Neutrophil (primary cell): ENCODE data around the gene HS3ST6.

ENCODE experiments used
- H3K27ac ChIP-seq: fragments of 200-600 bp; sonication (generic); 2 replicates; pipeline ENCODE4 v1.5.1; 2016; ENCODE audit warnings: mild to moderate bottlenecking, moderate library complexity
- H3K27me3 ChIP-seq: fragments of 200-600 bp; sonication (generic); 2 replicates; pipeline ENCODE4 v1.6.0; 2016; ENCODE audit warnings: mild to moderate bottlenecking
- H3K36me3 ChIP-seq: fragments of 200-600 bp; sonication (generic); 2 replicates; pipeline ENCODE4 v1.5.1; 2017
- H3K4me1 ChIP-seq, 2 experiments: fragments of 200-600 bp in 1 of 2; sonication (generic) in 1 of 2; 1 replicate in 1 of 2; 2 replicates in 1 of 2; pipeline versions ENCODE4 v1.5.1 to v1.6.1; 2013 to 2016; ENCODE audit warnings: low read depth in 1 of 2, low read length in 1 of 2, mild to moderate bottlenecking in 1 of 2, moderate library complexity in 1 of 2; ENCODE audit not compliant: control insufficient read depth in 1 of 2, insufficient read depth in 1 of 2
- H3K4me3 ChIP-seq, 2 experiments: fragments of 200-600 bp in 1 of 2; sonication (generic) in 1 of 2; 1 replicate in 1 of 2; 2 replicates in 1 of 2; pipeline ENCODE4 v1.5.1; 2013 to 2016; ENCODE audit warnings: low read depth in 1 of 2, low read length in 1 of 2, mild to moderate bottlenecking in 1 of 2, moderate library complexity in 1 of 2
- H3K9me3 ChIP-seq: fragments of 200-600 bp; sonication (generic); 2 replicates; pipeline ENCODE4 v1.5.1; 2016
- TF ChIP-seq, protein P1 (sequence below): fragments of 200-600 bp; sonication (generic); IDR thresholded peaks from 2 replicates; pipeline ENCODE4 v1.5.1; 2016; ENCODE audit warnings: antibody characterized with exemption

The HS3ST6 gene

GRCh38 chr16:1938910-1939309 is 20.7 kb upstream of the HS3ST6 start:
- peaks cover 72% of the 10 kb centered on the region for H3K36me3 ChIP-seq
- peak overlapping the region; percentile 99 for H3K27ac ChIP-seq
- TF ChIP-seq, protein P1, sequence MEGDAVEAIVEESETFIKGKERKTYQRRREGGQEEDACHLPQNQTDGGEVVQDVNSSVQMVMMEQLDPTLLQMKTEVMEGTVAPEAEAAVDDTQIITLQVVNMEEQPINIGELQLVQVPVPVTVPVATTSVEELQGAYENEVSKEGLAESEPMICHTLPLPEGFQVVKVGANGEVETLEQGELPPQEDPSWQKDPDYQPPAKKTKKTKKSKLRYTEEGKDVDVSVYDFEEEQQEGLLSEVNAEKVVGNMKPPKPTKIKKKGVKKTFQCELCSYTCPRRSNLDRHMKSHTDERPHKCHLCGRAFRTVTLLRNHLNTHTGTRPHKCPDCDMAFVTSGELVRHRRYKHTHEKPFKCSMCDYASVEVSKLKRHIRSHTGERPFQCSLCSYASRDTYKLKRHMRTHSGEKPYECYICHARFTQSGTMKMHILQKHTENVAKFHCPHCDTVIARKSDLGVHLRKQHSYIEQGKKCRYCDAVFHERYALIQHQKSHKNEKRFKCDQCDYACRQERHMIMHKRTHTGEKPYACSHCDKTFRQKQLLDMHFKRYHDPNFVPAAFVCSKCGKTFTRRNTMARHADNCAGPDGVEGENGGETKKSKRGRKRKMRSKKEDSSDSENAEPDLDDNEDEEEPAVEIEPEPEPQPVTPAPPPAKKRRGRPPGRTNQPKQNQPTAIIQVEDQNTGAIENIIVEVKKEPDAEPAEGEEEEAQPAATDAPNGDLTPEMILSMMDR = no peak
- H3K27me3 ChIP-seq = no peaks in the 10 kb centered on the region
- peak overlapping the region; percentile 75 to 96 for H3K4me3 ChIP-seq
- H3K9me3 ChIP-seq = no peaks in the 10 kb centered on the region
- peaks cover 84 to 88% of the 10 kb centered on the region in 2 experiments for H3K4me1 ChIP-seq

DNA sequence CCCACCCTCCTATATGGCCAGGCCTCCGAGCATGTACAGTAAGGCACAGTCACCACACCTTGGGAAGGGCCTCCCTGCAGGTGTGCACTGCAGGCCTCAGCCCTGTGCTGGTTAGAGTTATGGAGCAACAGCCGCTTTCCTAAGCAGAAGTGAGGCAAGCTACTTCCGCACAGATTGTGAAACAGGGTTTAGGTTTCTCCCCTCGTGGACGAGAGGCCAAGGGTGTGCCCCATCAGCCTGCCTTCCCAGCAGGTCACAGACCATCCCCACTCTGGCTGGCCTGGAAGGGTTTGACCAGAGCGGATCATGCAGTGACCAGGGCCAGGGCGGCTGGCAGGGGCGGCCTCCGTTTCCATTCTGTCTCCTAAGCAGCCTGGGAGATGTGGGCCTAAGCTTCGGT is 20.1 kb upstream of the HS3ST6 start:
- Histone ChIP-seq H3K36me3 (peaks cover 72% of the 10 kb centered on the region), H3K4me1 (peaks cover 84 to 88% of the 10 kb centered on the region in 2 experiments), H3K4me3 (peak overlapping the region; percentile 75 to 96), H3K9me3 (no peaks in the 10 kb centered on the region), H3K27me3 (no peaks in the 10 kb centered on the region), H3K27ac (peak overlapping the region; percentile 99)
- TF ChIP-seq, protein P1 = peak; percentile 52

- Histone ChIP-seq H3K4me1 (peaks cover 96 to 98% of the 10 kb centered on the region in 2 experiments), H3K4me3 (peak overlapping the region; percentile 75 to 96), H3K27me3 (no peaks in the 10 kb centered on the region), H3K27ac (peak overlapping the region; percentile 99), H3K36me3 (peaks cover 72% of the 10 kb centered on the region), H3K9me3 (no peaks in the 10 kb centered on the region)
- TF ChIP-seq, protein P1 = no peak
Observed at GRCh38 chr16:1936945-1937479, 18.8 kb upstream of the HS3ST6 start.

GRCh38 chr16:1933097-1933661 is 15.0 kb upstream of the HS3ST6 start:
- peak overlapping the region; percentile 93 for H3K27ac ChIP-seq
- no peaks in the 10 kb centered on the region for H3K9me3 ChIP-seq
- H3K27me3 ChIP-seq = no peaks in the 10 kb centered on the region
- no peak overlapping the region for H3K4me3 ChIP-seq
- peaks cover 36% of the 10 kb centered on the region for H3K36me3 ChIP-seq
- TF ChIP-seq, protein P1 = no peak
- peaks cover 85 to 92% of the 10 kb centered on the region in 2 experiments for H3K4me1 ChIP-seq

DNA sequence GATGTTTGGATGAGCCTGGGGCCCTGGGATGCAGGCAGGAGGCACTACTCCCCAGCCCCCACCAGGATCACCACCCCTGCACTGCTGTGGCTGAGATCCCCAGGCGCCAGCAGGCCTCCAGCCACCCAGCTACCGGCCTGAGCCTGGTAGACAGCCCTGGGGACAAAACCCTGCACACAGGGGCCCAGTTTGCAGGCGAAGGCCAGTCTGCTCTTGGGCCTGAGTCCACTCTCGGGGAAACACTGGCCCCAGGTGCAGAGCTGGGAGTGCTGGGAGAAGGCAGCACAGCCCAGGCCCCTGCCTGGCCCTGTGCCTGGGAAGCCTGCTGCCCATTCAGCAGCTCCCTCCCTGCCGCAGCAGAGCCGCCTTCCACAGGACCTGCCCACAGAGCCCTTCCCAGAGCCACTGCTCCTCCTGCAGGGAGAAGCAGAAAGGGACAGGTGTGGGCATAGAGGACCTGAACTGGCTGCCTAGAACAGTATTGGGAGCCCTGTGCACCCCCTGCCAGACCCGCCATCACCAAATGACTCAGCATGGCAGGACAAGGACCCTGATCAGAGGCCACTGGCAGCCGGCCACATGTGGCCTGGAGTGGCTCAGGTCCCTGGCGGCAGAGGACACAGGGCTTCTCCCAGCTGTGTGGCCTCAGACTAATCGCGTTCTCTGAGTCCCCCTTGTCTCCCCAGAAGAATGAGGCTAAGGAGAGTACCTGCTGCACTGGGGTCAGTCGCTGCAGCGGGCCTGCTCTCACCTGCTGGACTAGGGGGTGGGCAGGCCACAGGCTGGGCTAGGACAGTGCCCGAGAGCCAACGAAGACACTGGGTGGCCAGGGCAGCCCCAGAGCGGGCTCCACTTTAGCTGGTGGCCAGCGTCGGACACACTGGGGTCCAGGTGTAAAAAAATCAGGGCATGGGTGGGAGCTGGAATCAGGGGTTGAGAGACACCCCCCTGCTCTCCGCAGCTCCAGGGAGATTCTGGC is 14.1 kb upstream of the HS3ST6 start:
- H3K27ac ChIP-seq = peak overlapping the region; percentile 93
- no peaks in the 10 kb centered on the region for H3K9me3 ChIP-seq
- H3K4me1 ChIP-seq = peaks cover 77 to 83% of the 10 kb centered on the region in 2 experiments
- peaks cover 28% of the 10 kb centered on the region for H3K36me3 ChIP-seq
- no peak overlapping the region for H3K4me3 ChIP-seq
- no peaks in the 10 kb centered on the region for H3K27me3 ChIP-seq
- TF ChIP-seq, protein P1 = no peak
